ENCODE results near the gene GNB5. TPM values are rescaled to one million over a fixed set of nuclear protein-coding genes. Genes with fewer than 3 reads are reported as not detected.

The GNB5 gene
- total RNA-seq, 3 donors from 2014 or later, result 5.5 to 23.0 (median 6.3) TPM

- DNase-seq (no peak), ATAC-seq (no peak)
- Histone ChIP-seq H3K4me3 (no peak overlapping the region), H3K4me1 (ENCODE audit: low read depth) (peaks cover 11% of the 10 kb centered on the region), H3K36me3 (ENCODE audit: low read depth) (no peaks in the 10 kb centered on the region), H3K9me3 (no peaks in the 10 kb centered on the region)
- intact Hi-C loops (cut with DNase I, micrococcal nuclease), result no loop called here
- no peak for TF ChIP-seq CTCF (IDR thresholded peaks at IDR 0.05)
Observed at GRCh38 chr15:52111517-52112202, 79.5 kb downstream of the GNB5 start.

DNA sequence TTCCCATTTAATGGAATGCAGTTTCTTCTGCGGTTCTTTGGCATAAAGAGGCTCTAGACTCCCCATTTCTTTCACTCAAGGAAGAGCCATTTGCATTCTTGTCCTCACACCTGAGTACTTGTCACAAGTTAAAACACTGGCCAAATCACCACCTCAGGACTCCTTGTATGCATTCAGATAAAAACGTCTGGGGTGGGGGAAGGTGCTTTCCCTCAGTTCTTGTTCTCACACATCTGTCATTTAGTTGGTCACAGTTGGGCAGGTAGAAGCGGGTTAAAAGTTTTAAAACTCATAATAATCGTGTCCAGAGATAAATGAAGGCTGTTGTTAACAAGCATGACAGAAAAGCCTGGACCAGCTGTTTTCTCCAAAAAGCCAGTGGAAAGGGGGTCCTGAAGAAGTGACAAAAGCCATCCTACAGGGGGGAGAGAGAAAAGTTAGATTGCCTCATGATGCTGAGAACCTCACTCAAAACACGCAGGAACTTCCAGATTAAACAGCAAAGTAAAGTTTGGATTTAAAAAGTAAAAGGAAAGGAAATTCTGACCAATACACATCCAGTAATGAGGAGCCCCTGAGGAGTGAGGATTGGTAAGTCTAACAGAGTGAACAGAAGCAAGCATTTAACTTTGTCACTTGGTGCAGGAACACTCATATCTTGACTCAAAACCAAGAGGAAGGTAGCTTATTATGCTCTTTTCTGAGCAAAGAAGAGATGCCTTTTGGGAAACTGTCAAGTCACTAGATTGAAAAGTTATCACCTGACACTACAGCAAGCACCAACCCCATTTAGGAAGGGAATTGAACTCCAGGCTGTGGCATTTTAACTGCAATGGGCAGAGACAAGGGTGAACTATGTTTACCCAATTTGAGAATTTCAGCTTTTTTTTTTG lies 81.4 kb downstream of the GNB5 start:
- intact Hi-C loops (cut with DNase I, micrococcal nuclease), result no loop called here
- ATAC-seq, result no peak
- no peak overlapping the region for H3K4me3 ChIP-seq
- no peaks in the 10 kb centered on the region for H3K36me3 ChIP-seq (ENCODE audit: low read depth)
- no peaks in the 10 kb centered on the region for H3K9me3 ChIP-seq
- peaks cover 5% of the 10 kb centered on the region for H3K4me1 ChIP-seq (ENCODE audit: low read depth)
- TF ChIP-seq CTCF (IDR thresholded peaks at IDR 0.05), result no peak
- DNase-seq, result no peak

GRCh38 chr15:52107238-52107637 lies 84.0 kb downstream of the GNB5 start:
- intact Hi-C loops (cut with DNase I, micrococcal nuclease), result no loop called here
- ATAC-seq (no peak), DNase-seq (no peak)
- H3K36me3 ChIP-seq (ENCODE audit: low read depth), result no peaks in the 10 kb centered on the region
- TF ChIP-seq CTCF (IDR thresholded peaks at IDR 0.05), result no peak
- no peaks in the 10 kb centered on the region for H3K9me3 ChIP-seq
- no peak overlapping the region for H3K4me3 ChIP-seq
- peaks cover 5% of the 10 kb centered on the region for H3K4me1 ChIP-seq (ENCODE audit: low read depth)

DNA sequence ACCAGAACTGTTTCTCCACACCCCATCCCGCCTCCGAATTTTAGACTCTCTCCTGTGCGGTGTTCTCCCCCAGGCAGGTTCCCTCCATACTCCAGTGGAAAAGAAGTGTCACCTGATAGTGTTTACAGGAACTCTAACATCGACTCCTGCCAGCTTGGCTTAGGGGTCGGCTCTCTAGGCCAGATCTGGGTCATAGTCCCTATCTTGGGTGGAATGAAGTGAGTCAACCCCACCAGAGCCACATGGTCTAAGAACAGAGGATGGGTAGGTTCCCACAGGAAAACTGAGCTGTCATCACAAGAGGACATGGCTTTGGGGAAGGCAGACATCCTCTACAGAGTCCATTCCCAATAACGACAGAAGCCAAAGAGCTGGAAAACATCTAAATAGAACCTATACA lies 84.6 kb downstream of the GNB5 start:
- TF ChIP-seq CTCF (IDR thresholded peaks at IDR 0.05), result no peak
- Histone ChIP-seq H3K4me3 (no peak overlapping the region), H3K4me1 (ENCODE audit: low read depth) (peaks cover under 1% of the 10 kb centered on the region), H3K36me3 (ENCODE audit: low read depth) (no peaks in the 10 kb centered on the region), H3K9me3 (no peaks in the 10 kb centered on the region)
- intact Hi-C loops (cut with DNase I, micrococcal nuclease), result no loop called here
- DNase-seq, result no peak
- ATAC-seq, result no peak

GRCh38 chr15:52105846-52106245 lies 85.3 kb downstream of the GNB5 start:
- Histone ChIP-seq H3K4me1 (ENCODE audit: low read depth) (no peaks in the 10 kb centered on the region), H3K9me3 (no peaks in the 10 kb centered on the region), H3K36me3 (ENCODE audit: low read depth) (no peaks in the 10 kb centered on the region), H3K4me3 (no peak overlapping the region)
- no peak for TF ChIP-seq CTCF (IDR thresholded peaks at IDR 0.05)
- intact Hi-C loops (cut with DNase I, micrococcal nuclease), result no loop called here
- no peak for DNase-seq
- no peak for ATAC-seq

Data from mucosa of descending colon (tissue), 3 donors.